Fibroblast of the aortic adventitia (primary cell): ENCODE measurements around the gene TULP1. TPM values are rescaled to one million over a fixed set of nuclear protein-coding genes. Genes with fewer than 3 reads are reported as not detected.
"Not testable (repeated sequence)": the region's sequence is repeated elsewhere in the genome, so short reads cannot be mapped to it uniquely, and the experiment has no call there.

Experiments
- DNase-seq: peaks from one replicate; pipeline ENCODE4 v3.0.0-alpha.2; 2010; ENCODE audit warnings: low read depth
- H3K4me3 ChIP-seq: 2 replicates; pipeline ENCODE4 v1.5.1; 2011; ENCODE audit warnings: low read depth, mild to moderate bottlenecking, control low read depth, low read length, moderate library complexity
- total RNA-seq: library from RNA; depleted of rRNA; stranded (reverse); fragments of >200 nt; gene quantifications from 2 replicates; pipeline ENCODE4 v1.2.3, GENCODE V29; 2012; ENCODE audit warnings: low replicate concordance
- TF ChIP-seq, protein P1 (sequence below): IDR thresholded peaks from 2 replicates; pipeline ENCODE4 v1.5.1; 2011; ENCODE audit warnings: mild to moderate bottlenecking, low read length, control low read depth, inconsistent platforms; ENCODE audit not compliant: insufficient read depth

The TULP1 gene
- total RNA-seq, 1 donor: not detected

DNA sequence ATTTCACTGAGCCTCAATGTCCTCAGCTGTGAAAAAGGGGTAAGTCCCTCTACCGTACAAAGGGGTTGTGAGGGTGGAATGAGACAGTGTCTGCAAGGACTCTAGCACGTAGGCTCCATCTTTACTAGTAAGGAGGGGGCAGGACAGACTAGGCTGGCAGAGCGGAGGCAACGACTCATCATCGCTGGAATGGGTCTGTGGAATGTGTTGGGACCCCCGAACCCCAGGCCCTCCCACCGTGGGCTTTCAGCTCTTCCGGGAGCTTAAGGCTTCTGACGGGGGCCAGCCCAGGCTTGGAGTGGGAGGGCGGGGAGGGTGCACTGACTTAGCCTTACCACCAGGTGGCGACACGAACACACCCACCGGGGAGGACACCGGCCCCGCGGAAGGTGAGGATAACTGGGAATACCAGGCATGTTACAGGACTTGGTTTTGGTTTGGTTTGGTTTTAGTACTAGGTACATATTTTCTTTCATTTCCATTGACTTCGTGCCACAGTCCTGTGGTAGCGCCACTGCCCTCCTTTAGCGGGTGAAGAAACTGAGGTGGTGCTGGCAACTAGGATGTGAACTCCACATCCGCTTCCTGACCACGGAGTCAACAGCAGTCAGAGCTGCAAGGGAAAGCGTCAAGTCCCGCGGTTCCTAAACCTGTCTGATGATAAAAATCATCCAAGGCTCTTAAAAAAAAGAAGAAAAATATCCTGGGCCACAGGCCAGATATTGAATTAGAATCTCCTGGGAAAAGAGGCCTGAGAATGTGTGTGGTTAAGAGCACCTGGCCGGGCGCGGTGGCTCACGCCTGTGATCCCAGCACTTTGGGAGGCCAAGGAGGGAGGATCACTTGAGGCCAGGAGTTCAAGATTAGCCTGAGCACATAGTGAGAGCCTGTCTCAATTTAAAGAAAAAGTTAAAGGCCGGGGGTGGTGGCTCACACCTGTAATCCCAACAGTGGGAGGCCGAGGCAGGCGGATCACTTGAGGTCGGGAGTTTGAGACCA is 10.3 kb upstream of the TULP1 start:
- H3K4me3 ChIP-seq: peak overlapping the region; percentile 45
- peak; percentile 61 for DNase-seq
- TF ChIP-seq, protein P1, sequence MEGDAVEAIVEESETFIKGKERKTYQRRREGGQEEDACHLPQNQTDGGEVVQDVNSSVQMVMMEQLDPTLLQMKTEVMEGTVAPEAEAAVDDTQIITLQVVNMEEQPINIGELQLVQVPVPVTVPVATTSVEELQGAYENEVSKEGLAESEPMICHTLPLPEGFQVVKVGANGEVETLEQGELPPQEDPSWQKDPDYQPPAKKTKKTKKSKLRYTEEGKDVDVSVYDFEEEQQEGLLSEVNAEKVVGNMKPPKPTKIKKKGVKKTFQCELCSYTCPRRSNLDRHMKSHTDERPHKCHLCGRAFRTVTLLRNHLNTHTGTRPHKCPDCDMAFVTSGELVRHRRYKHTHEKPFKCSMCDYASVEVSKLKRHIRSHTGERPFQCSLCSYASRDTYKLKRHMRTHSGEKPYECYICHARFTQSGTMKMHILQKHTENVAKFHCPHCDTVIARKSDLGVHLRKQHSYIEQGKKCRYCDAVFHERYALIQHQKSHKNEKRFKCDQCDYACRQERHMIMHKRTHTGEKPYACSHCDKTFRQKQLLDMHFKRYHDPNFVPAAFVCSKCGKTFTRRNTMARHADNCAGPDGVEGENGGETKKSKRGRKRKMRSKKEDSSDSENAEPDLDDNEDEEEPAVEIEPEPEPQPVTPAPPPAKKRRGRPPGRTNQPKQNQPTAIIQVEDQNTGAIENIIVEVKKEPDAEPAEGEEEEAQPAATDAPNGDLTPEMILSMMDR: peak; percentile 95

DNA sequence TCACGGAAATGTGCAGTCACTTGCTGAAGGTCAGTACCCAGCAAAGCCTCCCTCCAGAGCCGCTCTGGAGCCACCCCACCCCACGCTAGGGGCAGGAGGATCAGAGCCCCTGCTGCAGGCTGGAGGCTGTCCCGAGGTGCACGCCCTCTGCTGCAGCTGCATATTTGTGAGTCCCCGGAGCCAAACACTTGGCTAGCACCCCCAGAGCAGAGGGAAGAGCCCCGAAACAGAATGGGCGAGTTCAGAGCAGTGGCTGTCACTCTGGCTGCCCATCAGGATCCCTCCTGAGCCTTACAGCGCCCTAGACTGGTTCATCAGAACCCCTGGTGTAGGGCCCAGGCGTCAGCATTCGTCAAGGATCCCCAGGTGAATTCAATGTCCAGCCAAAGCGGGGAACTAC is 9.5 kb upstream of the TULP1 start:
- DNase-seq: no peak
- no peak overlapping the region for H3K4me3 ChIP-seq

DNA sequence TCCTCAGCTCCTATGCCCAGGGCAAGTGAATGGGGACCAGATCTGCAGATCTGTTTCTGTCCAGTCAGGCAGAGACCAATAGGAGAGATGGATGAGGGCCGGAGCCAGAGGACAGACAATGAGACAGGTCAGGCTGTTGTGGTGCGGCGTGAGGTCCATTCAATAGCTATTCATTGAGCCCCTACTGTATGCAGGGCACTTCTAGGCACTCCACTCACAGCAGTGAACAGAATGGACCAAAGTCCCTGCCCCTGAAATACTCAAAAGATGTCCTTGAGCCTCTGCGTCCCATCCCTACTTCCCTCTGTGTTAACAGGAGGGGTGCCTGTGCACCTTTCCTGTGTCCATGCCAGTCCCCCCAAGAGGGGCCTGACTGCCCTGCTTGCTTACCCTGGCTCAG is 8.5 kb upstream of the TULP1 start:
- H3K4me3 ChIP-seq: no peak overlapping the region
- TF ChIP-seq, protein P1: no peak
- DNase-seq: no peak

More for the DNA sequence above, 9.5 kb upstream of the TULP1 start:
- TF ChIP-seq, protein P1: no peak

DNA sequence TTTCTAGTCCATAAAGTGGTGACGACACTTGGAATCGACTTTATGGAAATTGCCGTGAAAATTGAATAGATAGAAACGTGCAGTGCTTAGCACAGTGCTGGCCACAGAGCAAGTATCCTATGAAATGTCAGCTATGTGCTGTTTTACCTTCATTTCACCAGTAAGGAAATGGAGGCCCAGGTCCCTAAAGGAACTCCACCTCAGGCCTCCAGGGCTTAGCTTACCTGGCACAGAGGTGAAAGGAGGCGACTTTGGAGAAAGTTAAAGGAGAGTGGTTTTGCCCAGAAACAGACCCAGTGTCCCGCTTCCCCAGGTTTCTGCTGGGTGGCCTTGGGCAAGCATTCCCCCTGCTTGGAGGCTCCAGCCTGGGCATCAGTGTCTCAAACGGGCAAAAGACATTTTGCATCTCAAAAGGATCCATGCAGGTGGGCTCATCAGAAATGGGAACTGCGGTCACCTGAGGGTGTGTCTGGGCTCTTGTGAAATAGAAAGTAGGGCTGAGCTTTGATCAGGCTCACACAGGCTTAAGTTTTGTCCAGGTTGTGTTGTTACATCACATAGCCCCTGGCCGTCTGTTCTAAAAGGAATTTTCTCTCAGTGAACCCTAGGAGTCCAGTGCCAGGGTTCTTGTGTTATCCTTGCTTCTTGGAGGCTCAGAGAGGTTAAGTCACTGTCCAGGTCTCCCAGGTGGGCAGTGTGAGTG is 6.8 kb upstream of the TULP1 start:
- TF ChIP-seq, protein P1: no peak
- no peak for DNase-seq
- no peak overlapping the region for H3K4me3 ChIP-seq

DNA sequence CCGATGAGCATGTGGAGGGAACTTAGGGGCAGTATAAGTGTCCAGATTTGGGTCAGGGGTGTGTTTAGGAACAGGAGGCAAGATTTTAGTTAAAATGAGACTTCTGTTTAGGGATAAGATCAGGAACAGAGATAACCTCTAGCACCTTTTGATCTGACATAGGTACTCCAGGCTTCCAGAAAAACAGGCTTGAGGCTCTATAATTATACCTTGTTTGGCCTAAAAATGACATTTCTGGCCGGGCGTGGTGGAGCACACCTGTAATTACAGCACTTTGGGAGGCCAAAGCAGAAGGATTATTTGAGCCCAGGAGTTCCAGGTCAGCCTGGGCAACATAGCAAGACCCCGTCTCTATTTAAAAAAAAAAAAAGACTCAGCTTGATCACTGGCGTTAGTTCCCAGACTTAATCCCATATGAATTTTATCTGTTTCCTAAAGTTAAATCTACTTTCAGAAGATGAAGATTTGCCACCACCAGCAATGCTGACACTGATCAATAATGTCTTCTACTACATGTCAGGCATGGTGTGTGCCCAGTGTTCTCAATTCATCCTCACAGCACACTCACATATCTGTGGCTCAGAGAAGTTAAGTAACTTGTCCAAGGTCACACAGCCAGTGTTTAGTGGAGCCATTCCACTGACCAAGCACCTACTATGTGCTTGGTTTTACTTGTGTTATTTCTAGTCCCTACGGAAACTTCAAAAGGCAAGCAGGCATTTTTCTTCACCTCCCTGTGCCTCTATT is 6.0 kb upstream of the TULP1 start:
- no peak for DNase-seq
- TF ChIP-seq, protein P1: no peak
- H3K4me3 ChIP-seq: no peak overlapping the region

DNA sequence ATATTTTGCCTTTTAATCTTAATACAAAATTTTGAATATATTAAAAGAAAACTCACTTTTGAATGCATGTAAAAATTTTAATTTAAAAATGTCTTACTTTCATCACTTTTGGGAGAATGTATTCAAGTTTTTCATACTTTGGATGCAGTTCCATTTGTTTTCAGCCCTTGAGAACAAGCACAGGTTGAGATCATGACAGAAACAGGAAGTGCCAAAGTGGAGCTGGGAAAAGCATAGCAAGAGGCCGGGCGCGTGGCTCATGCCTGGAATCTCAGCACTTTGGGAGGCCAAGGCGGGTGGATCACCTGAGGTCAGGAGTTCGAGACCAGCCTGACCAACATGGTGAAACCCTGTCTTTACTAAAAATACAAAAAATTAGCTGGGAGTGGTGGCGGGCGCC is 5.3 kb upstream of the TULP1 start:
- H3K4me3 ChIP-seq, DNase-seq: not testable (repeated sequence)

DNA sequence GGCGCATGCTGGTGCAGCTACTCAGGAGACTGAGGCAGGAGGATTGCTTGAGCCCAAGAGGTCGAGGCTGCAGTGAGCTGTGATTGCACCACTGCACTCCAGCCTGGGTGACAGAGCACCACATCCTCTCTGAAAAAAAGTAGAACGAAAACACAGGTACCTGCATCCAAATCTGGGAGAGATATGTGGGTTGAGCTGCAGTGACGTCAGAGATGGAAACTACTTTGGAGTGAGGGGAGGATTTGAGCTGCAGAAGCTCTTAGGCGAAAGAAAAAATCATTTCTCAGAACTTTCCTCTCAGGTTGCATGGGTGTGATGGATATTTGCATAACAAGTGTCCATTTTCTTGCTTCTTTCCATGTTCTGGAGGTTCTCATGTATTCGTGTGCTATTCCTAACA is 4.0 kb upstream of the TULP1 start:
- no peak overlapping the region for H3K4me3 ChIP-seq
- TF ChIP-seq, protein P1: no peak
- no peak for DNase-seq

DNA sequence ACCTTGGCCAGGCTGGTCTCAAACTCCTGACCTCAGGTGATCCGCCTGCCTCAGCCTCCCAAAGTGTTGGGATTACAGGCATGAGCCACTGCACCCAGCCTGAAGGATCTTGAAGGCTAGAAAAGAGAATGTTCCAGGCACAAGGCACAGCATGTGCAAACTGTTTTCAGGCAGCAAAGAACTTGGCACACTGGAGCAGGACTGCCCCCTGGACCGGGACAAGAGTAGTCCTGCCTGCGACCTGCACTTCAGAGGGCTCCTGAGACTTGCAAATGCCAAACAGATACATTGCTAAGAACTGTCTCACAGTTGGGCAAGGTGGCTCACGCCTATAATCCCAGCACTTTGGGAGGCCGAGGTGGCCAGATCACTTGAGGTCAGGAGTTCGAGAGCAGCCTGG is 3.2 kb upstream of the TULP1 start:
- DNase-seq, H3K4me3 ChIP-seq: not testable (repeated sequence)
